Lung (tissue), 12 donors: ENCODE measurements around the gene RPL21. TPM values are rescaled to one million over a fixed set of nuclear protein-coding genes. Genes with fewer than 3 reads are reported as not detected.

Experiments
- ATAC-seq: fragments of 200-7000 bp; cut with Tn5 transposase; one replicate; pipeline ENCODE4 v1.9.1; 2020; ENCODE audit warnings: moderate number of reproducible peaks; ENCODE audit not compliant: insufficient read depth, low FRiP score
- DNase-seq, 3 donors: peaks; one replicate each; pipeline ENCODE4 v3.0.0-alpha.2; 2013 to 2017
- H3K27ac ChIP-seq, 2 donors: one replicate each; pipeline ENCODE4 v1.5.1; 2013; ENCODE audit warnings: mild to moderate bottlenecking in 2 of 2, moderate library complexity in 2 of 2, control low read depth in 1 of 2, inconsistent platforms in 1 of 2, low read depth in 1 of 2, low read length in 1 of 2
- H3K27me3 ChIP-seq, 3 donors: one replicate each; pipeline ENCODE4 v1.5.1; 2013; ENCODE audit warnings: low read length in 2 of 3; ENCODE audit not compliant: control insufficient read depth in 3 of 3, insufficient read depth in 3 of 3
- H3K36me3 ChIP-seq, 4 donors: one replicate each; pipeline ENCODE4 v1.5.1; 2013; ENCODE audit warnings: low read length in 4 of 4, mild to moderate bottlenecking in 1 of 4, moderate library complexity in 1 of 4; ENCODE audit not compliant: control insufficient read depth in 4 of 4, insufficient read depth in 4 of 4
- H3K4me1 ChIP-seq, 5 donors: one replicate each; pipeline ENCODE4 v1.5.1; 2013; ENCODE audit warnings: low read length in 5 of 5, mild to moderate bottlenecking in 2 of 5, moderate library complexity in 1 of 5; ENCODE audit not compliant: control insufficient read depth in 5 of 5, insufficient read depth in 5 of 5
- H3K4me3 ChIP-seq: one replicate; pipeline ENCODE4 v1.5.1; 2013; ENCODE audit warnings: mild to moderate bottlenecking, control low read depth, moderate library complexity
- H3K9ac ChIP-seq, 2 donors: one replicate each; pipeline ENCODE4 v1.5.1; 2013; ENCODE audit warnings: low read length in 2 of 2, control low read depth in 1 of 2; ENCODE audit not compliant: insufficient read depth in 1 of 2
- H3K9me3 ChIP-seq, 4 donors: one replicate each; pipeline ENCODE4 v1.5.1; 2013; ENCODE audit warnings: low read length in 3 of 4, mild to moderate bottlenecking in 1 of 4, moderate library complexity in 1 of 4; ENCODE audit not compliant: control insufficient read depth in 4 of 4, insufficient read depth in 3 of 4
- CTCF ChIP-seq: IDR thresholded peaks from 2 replicates; pipeline ENCODE4 v1.5.1; 2012; ENCODE audit warnings: mild to moderate bottlenecking; ENCODE audit errors: control extremely low read depth, extremely low read depth
- WGBS, 2 donors: extraction: QIAGEN DNeasy Blood & Tissue Kit; methylation state at CpG; one replicate each; pipeline ENCODE4 v1.1.7; 2013; 5-methylcytosine and 5-hydroxymethylcytosine counted together
- polyA plus RNA-seq, 2 donors: library from polyadenylated mRNA; stranded (reverse); fragments of 200-250 nt; gene quantifications; one replicate each; pipeline ENCODE4 v1.2.1, GENCODE V29; 2013
- total RNA-seq, 2 donors: library from RNA; depleted of rRNA in 1 of 2; stranded (reverse); fragments of >200 nt in 1 of 2; gene quantifications; one replicate each; pipeline ENCODE4 v1.2.1, GENCODE V29; 2014 to 2021
- donor health status: control.
- donor health status: control.
- donor health status: Bipolar disorder and iron deficiency.
- donor health status: healthy.
- donor health status: DM: yes; HTN: yes; CAD: no.

The RPL21 gene
- total and polyA plus RNA-seq, 4 donors: 796 to 1,951 (median 915) TPM

- H3K36me3 ChIP-seq: no peaks in the 10 kb centered on the region
- no peak overlapping the region for H3K27ac ChIP-seq
- H3K4me3 ChIP-seq: no peak overlapping the region
- no peaks in the 10 kb centered on the region for H3K27me3 ChIP-seq
- H3K4me1 ChIP-seq: peaks cover 0 to 1% (median 0%) of the 10 kb centered on the region in 5 donors
- WGBS, 2 donors: 84 to 91% methylated on average over 6 of the region's 6 CpGs
- H3K9ac ChIP-seq: no peak overlapping the region
- DNase-seq (no peak), ATAC-seq (no peak)
- no peak for TF ChIP-seq CTCF
- no peaks in the 10 kb centered on the region for H3K9me3 ChIP-seq
Measured at GRCh38 chr13:27300941-27301586, 49.7 kb downstream of the RPL21 start.

GRCh38 chr13:27302643-27303262, 51.4 kb downstream of the RPL21 start:
- WGBS, 2 donors: 36 to 37% methylated on average over 4 of the region's 4 CpGs
- TF ChIP-seq CTCF: no peak
- Histone ChIP-seq H3K27me3 (no peaks in the 10 kb centered on the region), H3K9ac (no peak overlapping the region), H3K36me3 (no peaks in the 10 kb centered on the region), H3K9me3 (no peaks in the 10 kb centered on the region), H3K27ac (no peak overlapping the region), H3K4me3 (no peak overlapping the region), H3K4me1 (peaks cover 0 to 1% (median 0%) of the 10 kb centered on the region in 5 donors)
- DNase-seq (peak in 1 of 3 donors; percentile 6), ATAC-seq (no peak)

GRCh38 chr13:27304099-27304498, 52.7 kb downstream of the RPL21 start:
- ATAC-seq (no peak), DNase-seq (no peak)
- Histone ChIP-seq H3K27ac (no peak overlapping the region), H3K27me3 (no peaks in the 10 kb centered on the region), H3K9ac (no peak overlapping the region), H3K9me3 (no peaks in the 10 kb centered on the region), H3K36me3 (no peaks in the 10 kb centered on the region), H3K4me1 (no peaks in the 10 kb centered on the region), H3K4me3 (no peak overlapping the region)
- WGBS, 2 donors: 93 to 96% methylated on average over 4 of the region's 4 CpGs
- TF ChIP-seq CTCF: no peak

- no peak for TF ChIP-seq CTCF
- ATAC-seq: no peak
- H3K27ac ChIP-seq: no peak overlapping the region
- no peak for DNase-seq
- no peak overlapping the region for H3K4me3 ChIP-seq
- 90 to 97% methylated on average over 2 of the region's 2 CpGs for WGBS, 2 donors
- H3K9me3 ChIP-seq: no peaks in the 10 kb centered on the region
- no peaks in the 10 kb centered on the region for H3K4me1 ChIP-seq
- no peak overlapping the region for H3K9ac ChIP-seq
- no peaks in the 10 kb centered on the region for H3K27me3 ChIP-seq
- H3K36me3 ChIP-seq: no peaks in the 10 kb centered on the region
Measured at GRCh38 chr13:27304611-27305010, 53.3 kb downstream of the RPL21 start.
